MM.1S (cell line): Measurements from ENCODE around the gene UXT.

ENCODE experiments used
- DNase-seq: peaks from one replicate; pipeline ENCODE4 v3.0.0-alpha.2; 2015
- H2AFZ ChIP-seq: fragments of 300-600 bp; sonication (generic); 2 replicates; pipeline ENCODE4 v1.6.0; 2016; ENCODE audit warnings: antibody characterized with exemption, low read length
- H3F3A ChIP-seq: fragments of 300-600 bp; sonication (generic); 2 replicates; pipeline ENCODE4 v1.6.1; 2016; ENCODE audit warnings: mild to moderate bottlenecking, antibody characterized with exemption, low read length, moderate library complexity, mixed read lengths; ENCODE audit not compliant: insufficient read depth
- H3K27ac ChIP-seq: fragments of 300-600 bp; sonication (generic); 2 replicates; pipeline ENCODE4 v1.5.1; 2016; ENCODE audit warnings: mild to moderate bottlenecking, low read length
- H3K27me3 ChIP-seq: fragments of 300-600 bp; sonication (generic); replicated peaks from 2 replicates; pipeline ENCODE4 v1.6.0; 2016; ENCODE audit warnings: low read length; ENCODE audit not compliant: insufficient read depth
- H3K36me3 ChIP-seq: fragments of 300-600 bp; sonication (generic); replicated peaks from 2 replicates; pipeline ENCODE4 v1.6.1; 2016; ENCODE audit warnings: mild to moderate bottlenecking, low read length, mixed read lengths; ENCODE audit not compliant: insufficient read depth
- H3K4me1 ChIP-seq: fragments of 300-600 bp; sonication (generic); 2 replicates; pipeline ENCODE4 v1.6.1; 2016; ENCODE audit warnings: low read length, mixed read lengths
- H3K4me2 ChIP-seq: fragments of 300-600 bp; sonication (generic); 2 replicates; pipeline ENCODE4 v1.6.0; 2016; ENCODE audit warnings: low read depth, low read length
- H3K4me3 ChIP-seq: fragments of 300-600 bp; sonication (generic); 2 replicates; pipeline ENCODE4 v1.5.1; 2016; ENCODE audit warnings: low read length, mixed read lengths
- H3K79me2 ChIP-seq: fragments of 300-600 bp; sonication (generic); 2 replicates; pipeline ENCODE4 v1.6.1; 2016; ENCODE audit warnings: mixed run types, low read length, mixed read lengths
- H3K9ac ChIP-seq: fragments of 300-600 bp; sonication (generic); 2 replicates; pipeline ENCODE4 v1.6.1; 2016; ENCODE audit warnings: low read length, mixed read lengths
- H3K9me2 ChIP-seq: fragments of 300-600 bp; sonication (generic); replicated peaks from 2 replicates; pipeline ENCODE4 v1.6.1; 2016; ENCODE audit warnings: mild to moderate bottlenecking, low read length, mixed read lengths; ENCODE audit not compliant: insufficient read depth
- H3K9me3 ChIP-seq: fragments of 300-600 bp; sonication (generic); replicated peaks from 2 replicates; pipeline ENCODE4 v1.6.1; 2016; ENCODE audit warnings: mild to moderate bottlenecking, low read length, mixed read lengths; ENCODE audit not compliant: insufficient read depth
- H4K20me1 ChIP-seq: fragments of 300-600 bp; sonication (generic); 2 replicates; pipeline ENCODE4 v1.6.1; 2016; ENCODE audit warnings: mild to moderate bottlenecking, low read length, moderate library complexity, mixed read lengths; ENCODE audit not compliant: insufficient read depth
- EZH2 ChIP-seq: fragments of 300-600 bp; sonication (generic); optimal IDR thresholded peaks from 2 replicates; pipeline ENCODE3; 2017; ENCODE audit warnings: low read depth, mild to moderate bottlenecking, antibody characterized with exemption, low read length, mixed read lengths
- EZH2phosphoT487 ChIP-seq: fragments of 300-600 bp; sonication (generic); IDR thresholded peaks from 2 replicates; pipeline ENCODE4 v1.6.1; 2018; ENCODE audit warnings: antibody characterized with exemption, low read length
- TF ChIP-seq, protein P1 (sequence below): fragments of 300-600 bp; sonication (generic); IDR thresholded peaks from 2 replicates; pipeline ENCODE4 v1.5.1; 2016; ENCODE audit warnings: antibody characterized with exemption, low read length, mixed read lengths

The UXT gene

DNA sequence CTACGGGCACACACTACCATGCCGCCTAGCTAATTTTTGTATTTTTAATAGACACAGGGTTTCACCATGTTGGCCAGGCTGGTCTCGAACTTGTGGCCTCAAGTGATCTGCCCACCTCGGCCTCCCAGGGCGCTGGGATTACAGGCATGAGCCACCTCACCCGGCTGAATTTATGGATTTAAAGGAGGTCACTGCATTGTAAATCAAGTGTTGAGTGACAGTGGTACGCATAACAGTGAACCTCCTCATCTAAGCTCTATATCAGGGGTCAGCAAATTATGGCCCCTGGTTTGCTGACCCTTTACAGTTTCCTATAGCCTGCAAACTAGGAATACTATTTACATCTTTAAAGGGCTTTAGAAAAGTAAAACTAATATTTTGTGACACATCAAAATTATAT is 2.6 kb upstream of the UXT start:
- Histone ChIP-seq H2AFZ (no peak overlapping the region), H3K79me2 (peaks cover 8% of the 10 kb centered on the region), H3K27me3 (no peaks in the 10 kb centered on the region), H3K4me3 (no peak overlapping the region), H3F3A (no peaks in the 10 kb centered on the region), H3K9me2 (no peaks in the 10 kb centered on the region), H3K9ac (no peak overlapping the region), H3K4me2 (no peak overlapping the region), H3K9me3 (no peaks in the 10 kb centered on the region), H4K20me1 (no peaks in the 10 kb centered on the region), H3K4me1 (no peaks in the 10 kb centered on the region), H3K36me3 (no peaks in the 10 kb centered on the region), H3K27ac (no peak overlapping the region)
- no peak for TF ChIP-seq EZH2phosphoT487
- TF ChIP-seq EZH2: no peak
- TF ChIP-seq, protein P1, sequence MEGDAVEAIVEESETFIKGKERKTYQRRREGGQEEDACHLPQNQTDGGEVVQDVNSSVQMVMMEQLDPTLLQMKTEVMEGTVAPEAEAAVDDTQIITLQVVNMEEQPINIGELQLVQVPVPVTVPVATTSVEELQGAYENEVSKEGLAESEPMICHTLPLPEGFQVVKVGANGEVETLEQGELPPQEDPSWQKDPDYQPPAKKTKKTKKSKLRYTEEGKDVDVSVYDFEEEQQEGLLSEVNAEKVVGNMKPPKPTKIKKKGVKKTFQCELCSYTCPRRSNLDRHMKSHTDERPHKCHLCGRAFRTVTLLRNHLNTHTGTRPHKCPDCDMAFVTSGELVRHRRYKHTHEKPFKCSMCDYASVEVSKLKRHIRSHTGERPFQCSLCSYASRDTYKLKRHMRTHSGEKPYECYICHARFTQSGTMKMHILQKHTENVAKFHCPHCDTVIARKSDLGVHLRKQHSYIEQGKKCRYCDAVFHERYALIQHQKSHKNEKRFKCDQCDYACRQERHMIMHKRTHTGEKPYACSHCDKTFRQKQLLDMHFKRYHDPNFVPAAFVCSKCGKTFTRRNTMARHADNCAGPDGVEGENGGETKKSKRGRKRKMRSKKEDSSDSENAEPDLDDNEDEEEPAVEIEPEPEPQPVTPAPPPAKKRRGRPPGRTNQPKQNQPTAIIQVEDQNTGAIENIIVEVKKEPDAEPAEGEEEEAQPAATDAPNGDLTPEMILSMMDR: no peak
- no peak for DNase-seq

DNA sequence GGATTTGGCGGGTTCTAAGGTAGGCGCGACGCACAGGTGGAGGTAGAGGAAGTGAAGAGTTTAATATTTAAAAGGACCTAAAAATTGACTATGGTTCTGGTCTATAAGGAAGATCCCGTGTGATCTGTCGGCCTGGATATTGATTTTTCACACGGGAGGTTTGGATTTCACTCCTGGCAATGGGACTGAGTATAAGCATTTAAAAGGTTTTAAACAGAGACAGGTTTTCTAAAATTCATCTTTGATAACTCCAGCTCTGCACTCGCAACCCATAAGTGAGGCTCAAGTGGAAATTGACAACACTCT is 394 bp upstream of the UXT start:
- H3K9ac ChIP-seq: peak overlapping the region; percentile 95; the same call in 1 of the 2 replicates
- H3K4me2 ChIP-seq: peak overlapping the region; percentile 35; the same call in 1 of the 2 replicates
- peak overlapping the region; percentile 57 for H2AFZ ChIP-seq
- no peaks in the 10 kb centered on the region for H3K9me3 ChIP-seq
- H3F3A ChIP-seq: no peaks in the 10 kb centered on the region
- H3K27me3 ChIP-seq: no peaks in the 10 kb centered on the region
- peaks cover 8% of the 10 kb centered on the region for H3K79me2 ChIP-seq
- H3K4me1 ChIP-seq: no peaks in the 10 kb centered on the region
- H3K27ac ChIP-seq: peak overlapping the region; percentile 99; the same call in 1 of the 2 replicates
- TF ChIP-seq EZH2phosphoT487 (no peak), EZH2 (no peak)
- TF ChIP-seq, protein P1: no peak
- no peaks in the 10 kb centered on the region for H4K20me1 ChIP-seq
- no peaks in the 10 kb centered on the region for H3K9me2 ChIP-seq
- H3K4me3 ChIP-seq: peak overlapping the region; percentile 78; the same call in 1 of the 2 replicates
- 0 out of 2 replicates have a peak, but pooled peaks cover 3% of the 10 kb centered on the region for H3K36me3 ChIP-seq
- no peak for DNase-seq

DNA sequence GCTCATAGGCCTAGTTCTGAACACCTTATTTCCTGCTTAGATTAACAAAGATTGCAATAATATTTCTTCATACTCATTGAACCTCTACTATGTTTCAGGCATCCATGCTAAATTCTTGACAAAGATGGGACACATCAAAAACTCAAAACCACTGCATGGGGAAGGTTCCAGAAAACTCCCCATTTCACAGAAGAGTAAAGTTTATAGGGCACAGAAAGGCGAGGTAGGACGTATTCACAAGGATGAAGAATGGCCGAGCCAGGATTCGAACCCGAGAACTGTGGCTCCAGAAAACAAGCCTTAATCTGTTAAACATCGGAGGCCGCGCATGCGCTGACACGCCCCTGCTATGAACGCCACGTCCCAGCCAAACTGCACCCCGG is 688 bp downstream of the UXT start:
- peak overlapping the region; percentile 99; the same call in 1 of the 2 replicates for H3K27ac ChIP-seq
- no peak overlapping the region for H2AFZ ChIP-seq

More for the DNA sequence above, 688 bp downstream of the UXT start:
- Histone ChIP-seq H4K20me1 (no peaks in the 10 kb centered on the region), H3K36me3 (0 out of 2 replicates have a peak, but pooled peaks cover 3% of the 10 kb centered on the region), H3K27me3 (no peaks in the 10 kb centered on the region), H3K4me1 (no peaks in the 10 kb centered on the region), H3K79me2 (peaks cover 8% of the 10 kb centered on the region), H3K4me2 (peak overlapping the region; percentile 63; the same call in 1 of the 2 replicates), H3K9ac (peak overlapping the region; percentile 95), H3K9me3 (no peaks in the 10 kb centered on the region), H3F3A (no peaks in the 10 kb centered on the region), H3K4me3 (peak overlapping the region; percentile 78), H3K9me2 (no peaks in the 10 kb centered on the region)
- TF ChIP-seq EZH2phosphoT487 (no peak), EZH2 (no peak)
- TF ChIP-seq, protein P1: no peak
- DNase-seq: no peak
